Measurements from ENCODE around the gene TNFSF4. TPM values are rescaled to one million over a fixed set of nuclear protein-coding genes. Genes with fewer than 3 reads are reported as not detected.

Gene TNFSF4
- total RNA-seq, 1 donor, result 2.0 TPM

DNA sequence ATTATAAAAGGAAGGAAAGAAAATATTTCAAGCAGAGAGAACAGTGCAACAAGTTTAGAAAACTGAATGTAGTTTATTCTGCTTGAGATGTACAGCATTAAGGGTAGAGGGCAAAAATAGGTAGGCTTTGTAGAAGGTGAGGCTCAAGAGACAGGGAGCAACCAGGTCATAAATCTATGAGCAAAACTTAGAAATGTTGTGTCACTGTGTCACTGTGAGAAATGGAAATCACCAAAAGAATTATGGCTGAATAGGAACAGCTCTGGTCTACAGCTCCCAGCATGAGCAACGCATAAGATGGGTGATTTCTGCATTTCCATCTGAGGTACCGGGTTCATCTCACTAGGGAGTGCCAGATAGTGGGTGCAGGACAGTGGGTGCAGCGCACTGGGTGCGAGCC is 53.6 kb downstream of the TNFSF4 start:
- no peak for DNase-seq (ENCODE audit: low read depth)
- TF ChIP-seq, protein P1, sequence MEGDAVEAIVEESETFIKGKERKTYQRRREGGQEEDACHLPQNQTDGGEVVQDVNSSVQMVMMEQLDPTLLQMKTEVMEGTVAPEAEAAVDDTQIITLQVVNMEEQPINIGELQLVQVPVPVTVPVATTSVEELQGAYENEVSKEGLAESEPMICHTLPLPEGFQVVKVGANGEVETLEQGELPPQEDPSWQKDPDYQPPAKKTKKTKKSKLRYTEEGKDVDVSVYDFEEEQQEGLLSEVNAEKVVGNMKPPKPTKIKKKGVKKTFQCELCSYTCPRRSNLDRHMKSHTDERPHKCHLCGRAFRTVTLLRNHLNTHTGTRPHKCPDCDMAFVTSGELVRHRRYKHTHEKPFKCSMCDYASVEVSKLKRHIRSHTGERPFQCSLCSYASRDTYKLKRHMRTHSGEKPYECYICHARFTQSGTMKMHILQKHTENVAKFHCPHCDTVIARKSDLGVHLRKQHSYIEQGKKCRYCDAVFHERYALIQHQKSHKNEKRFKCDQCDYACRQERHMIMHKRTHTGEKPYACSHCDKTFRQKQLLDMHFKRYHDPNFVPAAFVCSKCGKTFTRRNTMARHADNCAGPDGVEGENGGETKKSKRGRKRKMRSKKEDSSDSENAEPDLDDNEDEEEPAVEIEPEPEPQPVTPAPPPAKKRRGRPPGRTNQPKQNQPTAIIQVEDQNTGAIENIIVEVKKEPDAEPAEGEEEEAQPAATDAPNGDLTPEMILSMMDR (IDR thresholded peaks at IDR 0.05; ENCODE audit: insufficient read depth, low read length), result no peak

DNA sequence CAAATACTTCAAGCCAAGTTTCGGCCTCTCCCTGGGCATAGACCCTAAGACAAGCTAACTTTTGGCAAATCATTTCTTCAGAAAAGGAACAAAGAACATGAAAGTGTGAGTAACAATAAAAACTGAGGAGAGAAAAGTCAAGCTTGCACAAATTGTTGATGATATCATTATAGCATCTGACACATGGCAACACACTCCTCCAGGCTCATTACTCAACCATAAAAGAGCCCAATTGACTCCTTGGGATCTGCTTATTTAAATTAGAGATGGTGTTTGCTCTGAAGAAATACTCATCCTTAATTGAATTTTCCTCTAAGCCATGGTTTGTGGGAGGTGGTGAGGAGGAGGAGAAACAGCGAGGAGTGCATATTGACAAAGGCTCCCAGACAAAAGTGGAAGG is 54.5 kb downstream of the TNFSF4 start:
- TF ChIP-seq, protein P1 (IDR thresholded peaks at IDR 0.05; ENCODE audit: insufficient read depth, low read length), result no peak
- no peak overlapping the region for H3K4me3 ChIP-seq (ENCODE audit: low read depth, low read length)
- DNase-seq (ENCODE audit: low read depth), result no peak

More for the DNA sequence above, 53.6 kb downstream of the TNFSF4 start:
- no peak overlapping the region for H3K4me3 ChIP-seq (ENCODE audit: low read depth, low read length)

DNA sequence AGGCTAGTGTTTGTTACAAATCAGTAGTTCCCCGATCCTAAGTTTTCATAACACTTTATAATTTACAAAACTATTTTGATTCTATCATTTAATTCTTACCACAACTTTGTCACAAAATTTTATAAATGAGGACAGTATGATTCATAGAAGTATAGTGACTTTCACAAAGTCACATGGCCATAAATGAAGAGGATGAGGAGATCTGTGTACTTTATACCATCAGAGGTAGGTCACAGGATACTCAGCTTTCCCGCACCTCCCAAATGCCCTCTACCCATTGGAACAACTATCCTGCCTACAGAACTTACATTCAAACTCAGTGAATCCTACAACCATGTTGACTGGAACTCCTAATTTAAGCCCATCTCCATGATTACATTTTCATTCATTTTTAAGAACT is 56.3 kb downstream of the TNFSF4 start:
- no peak for DNase-seq (ENCODE audit: low read depth)
- TF ChIP-seq, protein P1 (IDR thresholded peaks at IDR 0.05; ENCODE audit: insufficient read depth, low read length), result no peak
- no peak overlapping the region for H3K4me3 ChIP-seq (ENCODE audit: low read depth, low read length)

DNA sequence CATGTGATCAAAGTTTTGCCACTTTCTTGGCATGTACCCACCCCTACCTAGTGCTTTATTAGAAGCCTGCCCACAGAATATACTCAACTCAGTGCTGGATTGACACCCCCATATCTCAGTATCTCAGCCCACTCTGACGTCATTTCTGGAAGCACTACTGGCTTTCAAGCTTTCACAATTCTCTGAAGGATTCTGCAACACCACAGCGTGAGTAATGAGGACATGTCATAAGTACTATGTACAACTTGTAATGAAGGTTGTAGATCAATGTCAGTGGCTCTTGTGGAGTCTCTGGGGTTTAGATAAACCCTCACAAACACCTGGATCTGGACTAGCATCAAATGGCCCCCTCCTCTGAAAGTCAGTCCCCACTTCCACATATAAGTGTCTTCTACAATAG is 57.2 kb downstream of the TNFSF4 start:
- TF ChIP-seq, protein P1 (IDR thresholded peaks at IDR 0.05; ENCODE audit: insufficient read depth, low read length), result no peak
- DNase-seq (ENCODE audit: low read depth), result peak; percentile 93
- no peak overlapping the region for H3K4me3 ChIP-seq (ENCODE audit: low read depth, low read length)

DNA sequence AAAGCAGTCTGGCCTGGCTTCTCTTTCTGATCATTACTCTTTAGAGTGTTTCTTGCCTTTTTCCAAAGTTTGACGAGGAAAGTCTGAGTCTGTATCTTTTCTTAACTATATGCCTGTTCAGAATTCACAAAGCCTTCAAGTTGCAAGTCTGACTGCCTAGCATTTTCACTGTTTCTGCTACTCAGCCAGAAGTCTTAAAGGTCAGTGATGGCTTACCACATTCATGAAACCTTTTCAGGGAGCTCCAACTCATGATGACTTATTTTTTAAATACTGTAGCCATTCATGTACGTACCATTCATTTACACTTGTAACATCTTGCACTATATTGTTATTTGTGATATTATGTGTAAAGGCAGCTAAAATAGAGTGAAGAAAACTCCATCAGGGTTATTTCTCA is 58.2 kb downstream of the TNFSF4 start:
- TF ChIP-seq, protein P1 (IDR thresholded peaks at IDR 0.05; ENCODE audit: insufficient read depth, low read length), result no peak
- peak; percentile 39 for DNase-seq (ENCODE audit: low read depth)
- H3K4me3 ChIP-seq (ENCODE audit: low read depth, low read length), result no peak overlapping the region

DNA sequence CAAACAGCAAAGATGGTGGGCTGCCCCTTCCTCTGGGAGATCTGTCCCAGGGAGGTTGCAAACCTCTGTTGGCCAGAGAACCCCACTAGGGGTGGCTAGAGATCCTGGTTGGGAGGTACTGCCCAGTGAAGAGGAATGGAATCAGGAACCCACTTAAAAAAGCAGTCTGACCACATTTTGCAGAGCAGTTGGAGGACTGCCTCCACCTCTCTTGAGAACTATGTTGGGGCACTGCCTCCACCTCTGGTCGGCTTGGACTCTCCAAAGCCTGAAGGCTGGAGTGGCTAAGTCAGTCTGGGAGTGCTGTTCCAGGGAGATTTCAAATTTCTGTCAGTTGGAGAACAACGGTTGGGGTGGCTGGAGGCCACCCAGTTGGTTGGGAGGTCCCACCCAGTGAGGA is 58.6 kb downstream of the TNFSF4 start:
- TF ChIP-seq, protein P1 (IDR thresholded peaks at IDR 0.05; ENCODE audit: insufficient read depth, low read length), result no peak
- DNase-seq (ENCODE audit: low read depth), result no peak

DNA sequence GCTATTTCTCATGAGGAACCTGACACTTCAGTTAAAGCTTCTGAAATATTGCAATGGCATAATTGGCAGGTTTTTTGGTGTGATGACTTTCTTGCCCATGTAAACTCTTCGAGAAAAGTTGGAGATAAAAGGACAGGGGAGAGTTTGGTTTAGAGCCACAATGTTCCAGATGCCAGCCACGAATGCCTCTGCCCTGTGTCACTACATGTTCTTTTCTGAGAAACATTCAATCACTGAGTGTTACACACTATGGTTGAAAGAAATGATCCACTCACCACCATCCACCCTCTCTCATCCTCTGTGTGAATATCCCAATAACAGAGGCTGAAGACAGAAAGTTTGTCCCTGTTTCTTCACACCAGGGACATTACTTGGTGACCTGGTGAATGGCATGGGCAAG is 66.4 kb downstream of the TNFSF4 start:
- DNase-seq (ENCODE audit: low read depth), result no peak
- H3K4me3 ChIP-seq (ENCODE audit: low read depth, low read length), result no peak overlapping the region
- TF ChIP-seq, protein P1 (IDR thresholded peaks at IDR 0.05; ENCODE audit: insufficient read depth, low read length), result no peak

More for the DNA sequence above, 58.6 kb downstream of the TNFSF4 start:
- no peak overlapping the region for H3K4me3 ChIP-seq (ENCODE audit: low read depth, low read length)

Data from fibroblast of the aortic adventitia (primary cell).